SK-N-SH (cell line): ENCODE measurements around the gene SCN4B.

ENCODE experiments used
- CTCF ChIP-seq: fragments of 200-600 bp; sonication (generic); IDR thresholded peaks from 2 replicates; pipeline ENCODE4 v1.6.1; 2017; ENCODE audit warnings: antibody characterized with exemption, mild to moderate bottlenecking, moderate library complexity
- REST ChIP-seq: IDR thresholded peaks from 2 replicates; pipeline ENCODE4 v1.6.1; 2012; ENCODE audit warnings: mild to moderate bottlenecking, low read depth, low read length, moderate library complexity
- TAF1 ChIP-seq: IDR thresholded peaks from 2 replicates; pipeline ENCODE4 v1.6.1; 2012; ENCODE audit warnings: low read depth, mild to moderate bottlenecking, low read length, moderate library complexity, borderline replicate concordance
- USF2 ChIP-seq: fragments of 150-350 bp; IDR thresholded peaks from 2 replicates; pipeline ENCODE4 v1.6.1; 2017; ENCODE audit warnings: antibody characterized with exemption, low read length, low read depth, borderline replicate concordance

- TF ChIP-seq REST (no peak), TAF1 (no peak), CTCF (no peak), USF2 (no peak)
Measured at GRCh38 chr11:118153976-118154375, 1.4 kb upstream of the SCN4B start.
